Astrocyte (in vitro differentiated cells and primary cell): ENCODE data around the gene SPAST. TPM values are rescaled to one million over a fixed set of nuclear protein-coding genes. Genes with fewer than 3 reads are reported as not detected.
A peak's percentile ranks its signal among the peaks of the same experiment; 100 is the strongest.

Experiments
- DNase-seq: peaks from one replicate; pipeline ENCODE4 v3.0.0-alpha.2; 2010; ENCODE audit warnings: low read depth
- FAIRE-seq: peaks from 2 replicates; lab custom pipeline; 2011; peaks lifted over from hg19 to GRCh38; lab: Jason Lieb, UNC
- H2AFZ ChIP-seq: 2 replicates; pipeline ENCODE4 v1.6.0; 2012; ENCODE audit warnings: low read depth, low read length, inconsistent platforms
- H3K27ac ChIP-seq: 2 replicates; pipeline ENCODE4 v1.5.1; 2011; ENCODE audit warnings: low read depth, low read length, inconsistent platforms
- H3K27me3 ChIP-seq: 2 replicates; pipeline ENCODE4 v1.6.0; 2011; ENCODE audit warnings: low read length, inconsistent platforms; ENCODE audit not compliant: insufficient read depth
- H3K36me3 ChIP-seq: 2 replicates; pipeline ENCODE4 v1.5.1; 2011; ENCODE audit warnings: low read length, inconsistent platforms; ENCODE audit not compliant: insufficient read depth
- H3K4me1 ChIP-seq: 2 replicates; pipeline ENCODE4 v1.5.1; 2011; ENCODE audit warnings: low read length, inconsistent platforms; ENCODE audit not compliant: insufficient read depth
- H3K4me2 ChIP-seq: 2 replicates; pipeline ENCODE4 v1.6.0; 2012; ENCODE audit warnings: low read length, inconsistent platforms
- H3K4me3 ChIP-seq: 2 replicates; pipeline ENCODE4 v1.5.1; 2011; ENCODE audit warnings: low read depth, mild to moderate bottlenecking, low read length, inconsistent platforms; ENCODE audit not compliant: insufficient read depth
- H3K79me2 ChIP-seq: 2 replicates; pipeline ENCODE4 v1.6.0; 2012; ENCODE audit warnings: mild to moderate bottlenecking, low read length, inconsistent platforms; ENCODE audit not compliant: insufficient read depth
- H3K9ac ChIP-seq: 2 replicates; pipeline ENCODE4 v1.6.0; 2012; ENCODE audit warnings: mild to moderate bottlenecking, low read length, inconsistent platforms
- H3K9me3 ChIP-seq: 2 replicates; pipeline ENCODE4 v1.5.1; 2012; ENCODE audit warnings: low read depth, mild to moderate bottlenecking, low read length, inconsistent platforms; ENCODE audit not compliant: insufficient read depth
- H4K20me1 ChIP-seq: 2 replicates; pipeline ENCODE4 v1.6.0; 2012; ENCODE audit warnings: low read length, inconsistent platforms; ENCODE audit not compliant: insufficient read depth
- H3K27ac Mint-ChIP-seq: one replicate; pipeline ENCODE4 v1.8.0; 2021; ENCODE audit warnings: mild to moderate bottlenecking, mixed read lengths; ENCODE audit not compliant: unreplicated experiment
- H3K27me3 Mint-ChIP-seq: one replicate; pipeline ENCODE4 v1.8.0; 2021; ENCODE audit warnings: low read depth, mixed read lengths; ENCODE audit not compliant: unreplicated experiment
- H3K36me3 Mint-ChIP-seq: one replicate; pipeline ENCODE4 v1.8.0; 2021; ENCODE audit warnings: low read depth, mixed read lengths; ENCODE audit not compliant: unreplicated experiment
- H3K4me1 Mint-ChIP-seq: one replicate; pipeline ENCODE4 v1.8.0; 2021; ENCODE audit warnings: low read depth, mixed read lengths; ENCODE audit not compliant: unreplicated experiment
- H3K4me3 Mint-ChIP-seq: one replicate; pipeline ENCODE4 v1.8.0; 2021; ENCODE audit warnings: mild to moderate bottlenecking, moderate library complexity, mixed read lengths; ENCODE audit not compliant: unreplicated experiment
- H3K9me3 Mint-ChIP-seq: one replicate; pipeline ENCODE4 v1.8.0; 2021; ENCODE audit warnings: mild to moderate bottlenecking, mixed read lengths; ENCODE audit not compliant: unreplicated experiment
- EZH2 ChIP-seq: IDR thresholded peaks from 2 replicates; pipeline ENCODE4 v1.6.1; 2012; ENCODE audit warnings: mild to moderate bottlenecking, low read length, inconsistent platforms; ENCODE audit not compliant: insufficient read depth
- total RNA-seq: library from RNA; stranded (reverse); gene quantifications from 2 replicates; pipeline ENCODE4 v1.2.1, GENCODE V29; 2021
- TF ChIP-seq, protein P1 (sequence below): IDR thresholded peaks from 2 replicates; pipeline ENCODE4 v1.5.1; 2011; ENCODE audit warnings: low read depth, mild to moderate bottlenecking, inconsistent platforms, low read length, moderate library complexity; ENCODE audit not compliant: insufficient read depth

The SPAST gene
- total RNA-seq, 1 donor from 2014 or later, result 18.0 TPM

DNA sequence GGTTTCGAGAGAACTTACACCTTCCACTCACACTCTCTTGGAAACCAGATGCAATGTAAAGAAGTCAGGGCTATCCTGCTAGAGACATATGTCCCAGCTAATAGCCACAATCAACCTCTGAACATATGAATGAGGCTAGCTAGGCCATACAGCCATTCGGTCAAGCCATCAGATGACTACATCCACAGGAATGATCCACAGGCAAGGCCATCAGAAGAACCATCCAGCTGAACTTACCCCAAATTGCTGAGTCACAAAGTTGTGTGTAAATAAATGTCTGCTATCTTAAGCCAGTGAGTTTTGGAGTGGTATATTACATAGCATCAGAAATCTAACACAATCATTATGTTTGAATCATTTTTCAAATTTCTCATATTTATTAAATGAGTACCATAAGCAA lies 5.2 kb upstream of the SPAST start:
- no peak for FAIRE-seq
- H3K36me3 Mint-ChIP-seq, result no peaks in the 10 kb centered on the region
- no peaks in the 10 kb centered on the region for H3K79me2 ChIP-seq

DNA sequence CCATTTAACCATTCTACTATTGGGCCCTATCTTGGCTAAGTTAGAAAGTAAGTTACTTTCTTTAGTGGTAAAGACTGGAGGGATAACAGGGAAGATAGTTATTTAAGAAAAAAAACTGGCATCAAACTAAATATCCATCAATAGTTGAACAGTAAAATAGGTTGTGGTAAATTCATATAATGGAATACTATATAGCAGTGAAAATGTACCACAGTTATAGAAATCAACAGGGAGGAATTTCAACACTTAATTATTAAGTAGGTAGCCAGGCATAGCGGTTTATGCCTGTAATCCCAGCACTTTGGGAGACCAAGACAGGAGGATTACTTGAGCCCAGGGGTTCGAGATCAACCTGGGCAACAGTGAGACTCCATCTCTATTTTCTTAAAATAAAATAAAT lies 3.1 kb upstream of the SPAST start:
- Mint-ChIP-seq H3K27ac (no peak overlapping the region), H3K36me3 (no peaks in the 10 kb centered on the region), H3K27me3 (no peaks in the 10 kb centered on the region), H3K4me3 (no peak overlapping the region), H3K4me1 (peaks cover 6% of the 10 kb centered on the region), H3K9me3 (no peaks in the 10 kb centered on the region)
- Histone ChIP-seq H3K9ac (no peak overlapping the region), H3K36me3 (no peaks in the 10 kb centered on the region), H3K27ac (no peak overlapping the region), H2AFZ (no peak overlapping the region), H3K4me1 (no peaks in the 10 kb centered on the region), H3K27me3 (no peaks in the 10 kb centered on the region), H3K4me2 (no peak overlapping the region), H3K4me3 (no peak overlapping the region), H4K20me1 (peaks cover 3% of the 10 kb centered on the region), H3K79me2 (peaks cover 11% of the 10 kb centered on the region), H3K9me3 (no peaks in the 10 kb centered on the region)
- no peak for DNase-seq
- no peak for FAIRE-seq
- no peak for TF ChIP-seq EZH2
- TF ChIP-seq, protein P1, sequence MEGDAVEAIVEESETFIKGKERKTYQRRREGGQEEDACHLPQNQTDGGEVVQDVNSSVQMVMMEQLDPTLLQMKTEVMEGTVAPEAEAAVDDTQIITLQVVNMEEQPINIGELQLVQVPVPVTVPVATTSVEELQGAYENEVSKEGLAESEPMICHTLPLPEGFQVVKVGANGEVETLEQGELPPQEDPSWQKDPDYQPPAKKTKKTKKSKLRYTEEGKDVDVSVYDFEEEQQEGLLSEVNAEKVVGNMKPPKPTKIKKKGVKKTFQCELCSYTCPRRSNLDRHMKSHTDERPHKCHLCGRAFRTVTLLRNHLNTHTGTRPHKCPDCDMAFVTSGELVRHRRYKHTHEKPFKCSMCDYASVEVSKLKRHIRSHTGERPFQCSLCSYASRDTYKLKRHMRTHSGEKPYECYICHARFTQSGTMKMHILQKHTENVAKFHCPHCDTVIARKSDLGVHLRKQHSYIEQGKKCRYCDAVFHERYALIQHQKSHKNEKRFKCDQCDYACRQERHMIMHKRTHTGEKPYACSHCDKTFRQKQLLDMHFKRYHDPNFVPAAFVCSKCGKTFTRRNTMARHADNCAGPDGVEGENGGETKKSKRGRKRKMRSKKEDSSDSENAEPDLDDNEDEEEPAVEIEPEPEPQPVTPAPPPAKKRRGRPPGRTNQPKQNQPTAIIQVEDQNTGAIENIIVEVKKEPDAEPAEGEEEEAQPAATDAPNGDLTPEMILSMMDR, result no peak

More for the DNA sequence above, 5.2 kb upstream of the SPAST start:
- Histone ChIP-seq H2AFZ (peak overlapping the region; percentile 57), H3K27me3 (no peaks in the 10 kb centered on the region), H4K20me1 (no peaks in the 10 kb centered on the region), H3K4me2 (no peak overlapping the region), H3K9me3 (no peaks in the 10 kb centered on the region), H3K27ac (no peak overlapping the region), H3K36me3 (no peaks in the 10 kb centered on the region), H3K4me3 (no peak overlapping the region), H3K9ac (no peak overlapping the region), H3K4me1 (no peaks in the 10 kb centered on the region)
- Mint-ChIP-seq H3K27me3 (no peaks in the 10 kb centered on the region), H3K9me3 (no peaks in the 10 kb centered on the region), H3K27ac (no peak overlapping the region), H3K4me1 (peaks cover 6% of the 10 kb centered on the region), H3K4me3 (no peak overlapping the region)
- peak; percentile 15 for DNase-seq
- no peak for TF ChIP-seq EZH2
- TF ChIP-seq, protein P1, result no peak

DNA sequence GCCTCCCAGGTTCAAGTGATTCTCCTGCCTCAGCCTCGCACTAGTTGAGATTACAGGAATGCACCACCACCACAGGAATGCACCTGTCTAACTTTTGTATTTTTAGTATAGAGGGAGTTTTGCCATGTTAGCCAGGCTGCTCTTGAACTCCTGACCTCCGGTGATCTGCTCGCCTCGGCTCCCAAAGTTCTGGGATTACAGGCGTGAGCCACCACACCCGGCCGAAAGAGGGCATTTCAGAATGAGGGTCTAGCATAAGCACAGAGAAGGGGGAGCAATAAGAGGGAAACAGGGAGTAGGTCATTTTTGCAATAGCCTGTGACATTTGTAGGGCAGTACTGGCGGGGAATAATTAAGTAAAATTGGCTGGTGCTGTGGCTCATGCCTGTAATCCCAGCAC lies 1.9 kb upstream of the SPAST start:
- H3K27me3 ChIP-seq, result no peaks in the 10 kb centered on the region
- TF ChIP-seq EZH2, result no peak
- TF ChIP-seq, protein P1, result no peak

More for the DNA sequence above, 1.9 kb upstream of the SPAST start:
- Mint-ChIP-seq H3K27me3 (no peaks in the 10 kb centered on the region), H3K4me3 (peak overlapping the region; percentile 64), H3K27ac (no peak overlapping the region), H3K9me3 (no peaks in the 10 kb centered on the region), H3K36me3 (no peaks in the 10 kb centered on the region), H3K4me1 (peaks cover 6% of the 10 kb centered on the region)
- no peak overlapping the region for H3K4me2 ChIP-seq
- FAIRE-seq (no peak), DNase-seq (no peak)
- no peak overlapping the region for H3K4me3 ChIP-seq
- no peaks in the 10 kb centered on the region for H3K4me1 ChIP-seq
- peaks cover 3% of the 10 kb centered on the region for H4K20me1 ChIP-seq
- no peak overlapping the region for H3K27ac ChIP-seq
- H3K9ac ChIP-seq, result no peak overlapping the region
- no peak overlapping the region for H2AFZ ChIP-seq
- peaks cover 20% of the 10 kb centered on the region for H3K79me2 ChIP-seq
- H3K9me3 ChIP-seq, result no peaks in the 10 kb centered on the region
- H3K36me3 ChIP-seq, result no peaks in the 10 kb centered on the region
